A172 (cell line): ENCODE measurements around the gene GLMN. TPM values are rescaled to one million over a fixed set of nuclear protein-coding genes. Genes with fewer than 3 reads are reported as not detected.

ENCODE experiments used
- total RNA-seq: library from RNA; depleted of rRNA; stranded (reverse); fragments of >200 nt; shearing (Covaris generic); gene quantifications from 2 replicates; pipeline ENCODE4 v1.2.3, GENCODE V29; 2014; rRNA removed

The GLMN gene
- total RNA-seq, 1 experiment from 2014 or later, result 11.9 TPM

Other genes starting within 250 kb of the GLMN start
- gene SETSIP, start 223.6 kb downstream of the GLMN start, total RNA-seq, result 1.00 TPM in 1 of 2 replicates, not detected in the other
- gene BTBD8, start 218.6 kb downstream of the GLMN start, total RNA-seq, result 2.4 and 3.4 TPM in 2 replicates
- gene C1orf146, start 81.1 kb downstream of the GLMN start, total RNA-seq, result not detected in 2 replicates
- 17.5 and 19.1 TPM in 2 replicates for gene RPAP2, start 72 bp upstream of the GLMN start, total RNA-seq
- gene GFI1, start 187.9 kb upstream of the GLMN start, total RNA-seq, result 0.38 and 0.60 TPM in 2 replicates